ENCODE results near the gene KCTD10.

KCTD10 gene

DNA sequence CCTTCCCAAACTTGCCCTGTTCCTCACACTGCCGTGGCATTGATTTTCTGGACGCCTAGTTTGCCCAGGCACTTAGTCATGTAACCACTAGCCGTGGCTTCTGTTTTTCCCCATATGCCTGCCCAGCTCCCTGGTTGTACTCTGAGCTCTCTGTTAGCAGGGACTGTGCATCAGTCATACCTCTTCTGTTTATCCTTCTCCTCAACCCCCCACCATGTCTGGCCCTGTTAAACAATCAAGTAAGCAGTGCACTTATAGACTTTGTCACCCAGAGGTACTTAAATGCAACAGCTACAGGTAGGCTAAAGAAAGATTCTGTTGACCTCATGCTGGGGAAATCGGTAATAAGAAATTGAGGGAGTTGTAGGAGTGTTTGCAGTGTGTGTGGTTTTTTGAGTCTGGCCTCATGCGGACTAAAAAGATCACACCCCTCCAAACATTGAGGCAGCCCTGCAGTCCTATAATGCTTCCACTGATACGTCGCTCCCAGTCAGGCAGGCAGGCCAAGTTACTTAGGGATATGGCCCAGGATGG is 17.3 kb upstream of the KCTD10 start:
- DNase-seq = no peak

DNA sequence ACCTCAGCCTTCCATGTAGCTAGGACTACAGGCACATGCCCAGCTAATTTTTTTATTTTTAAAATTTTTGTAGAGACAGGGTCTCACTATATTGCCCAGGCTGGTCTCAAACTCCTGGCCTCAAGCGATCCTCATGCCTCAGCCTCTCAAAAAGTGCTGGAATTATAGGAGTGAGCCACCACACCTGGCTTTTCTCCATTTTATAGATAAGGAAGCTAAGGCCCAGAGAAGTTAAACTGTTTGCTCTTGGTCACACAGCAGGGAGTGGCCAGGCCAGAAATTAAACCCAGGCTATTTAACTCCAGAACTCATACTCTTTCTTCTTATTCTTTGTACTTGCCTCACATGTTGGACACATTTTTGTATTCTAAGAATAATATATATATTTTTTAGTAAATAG is 16.8 kb upstream of the KCTD10 start:
- DNase-seq = no peak

DNA sequence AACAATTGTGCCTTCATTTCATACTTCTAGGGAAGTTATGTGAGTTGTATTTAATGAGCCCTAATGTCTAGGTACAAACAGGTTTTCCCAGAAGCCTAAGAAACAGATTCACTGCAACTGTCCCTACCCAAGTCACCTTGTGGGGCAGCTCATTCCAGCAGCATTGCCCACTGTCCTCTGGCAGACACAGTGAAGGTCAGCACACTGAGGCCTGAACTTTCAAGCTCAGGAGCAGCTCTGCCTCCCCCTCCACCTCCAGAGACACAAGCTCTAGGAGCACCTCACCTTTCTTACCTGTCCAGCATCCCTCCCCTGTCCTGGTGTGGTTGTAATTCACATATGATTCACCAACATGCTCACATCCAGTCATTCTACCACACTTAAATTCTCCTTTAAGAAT is 16.0 kb upstream of the KCTD10 start:
- DNase-seq = no peak

DNA sequence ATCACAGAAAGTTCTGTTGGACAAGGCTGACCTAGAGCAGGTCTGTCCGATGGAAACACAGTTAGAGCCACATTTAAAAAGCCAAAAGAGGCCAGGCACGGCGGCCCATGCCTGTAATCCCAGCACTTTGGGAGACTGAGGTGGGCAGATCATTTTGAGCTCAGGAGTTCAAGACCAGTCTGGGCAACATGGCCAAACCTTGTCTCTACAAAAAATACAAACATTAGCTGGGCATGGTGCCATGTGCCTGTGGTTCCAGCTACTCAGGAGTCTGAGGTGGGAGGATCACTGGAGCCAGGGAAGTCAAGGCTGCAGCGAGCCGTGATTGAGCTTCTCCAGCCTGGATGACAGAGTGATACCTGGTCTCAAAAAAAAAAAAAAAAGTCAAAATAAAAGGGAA is 15.3 kb upstream of the KCTD10 start:
- no peak for DNase-seq

DNA sequence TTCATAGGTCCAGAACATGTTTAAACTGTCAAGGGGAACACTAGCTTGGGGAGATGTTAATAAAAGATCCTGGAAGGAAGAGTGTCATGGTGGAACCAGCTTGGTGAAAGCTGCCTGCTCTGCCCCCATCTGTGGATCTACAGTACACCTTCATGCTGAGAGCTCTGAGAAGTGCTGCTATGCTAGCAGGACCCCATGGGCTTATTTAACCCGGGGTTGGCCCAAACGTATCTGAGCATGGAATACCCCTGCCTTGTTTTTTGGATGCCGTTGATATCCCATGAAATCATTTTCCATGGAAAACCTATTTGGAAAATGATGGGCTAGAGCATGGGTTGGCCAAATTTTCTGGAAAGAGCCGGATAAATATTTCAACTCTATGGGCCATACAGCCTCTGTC is 14.6 kb upstream of the KCTD10 start:
- DNase-seq = no peak

DNA sequence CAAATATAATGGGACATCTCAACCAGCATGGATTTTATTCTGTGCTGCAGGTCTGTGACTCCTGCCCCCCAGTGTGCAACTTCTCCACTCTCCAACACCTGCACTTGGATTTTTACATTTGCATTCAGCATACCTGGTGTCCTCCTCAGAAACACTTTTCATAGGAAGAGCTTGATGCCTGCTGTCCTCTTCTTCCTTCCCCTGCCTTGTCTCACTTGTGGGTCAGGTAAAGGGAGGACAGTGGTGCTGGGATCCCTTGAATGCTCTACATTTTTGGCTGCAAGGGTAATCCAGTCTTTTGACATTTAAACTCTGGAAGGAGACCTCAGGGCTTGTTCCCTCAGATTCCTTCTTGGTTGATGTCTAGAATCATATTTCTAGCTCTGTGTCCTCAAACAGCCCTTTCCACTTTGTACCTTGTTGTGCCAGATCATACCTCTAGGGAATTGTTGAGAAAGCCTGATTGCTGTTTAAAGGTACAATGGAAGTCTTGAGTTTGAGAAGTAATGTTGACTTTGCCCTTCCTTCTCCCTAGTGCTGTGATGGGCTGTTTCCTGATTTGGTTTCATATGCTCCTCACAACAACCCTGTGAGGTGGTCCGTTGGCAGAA is 13.0 kb upstream of the KCTD10 start:
- DNase-seq = no peak

DNA sequence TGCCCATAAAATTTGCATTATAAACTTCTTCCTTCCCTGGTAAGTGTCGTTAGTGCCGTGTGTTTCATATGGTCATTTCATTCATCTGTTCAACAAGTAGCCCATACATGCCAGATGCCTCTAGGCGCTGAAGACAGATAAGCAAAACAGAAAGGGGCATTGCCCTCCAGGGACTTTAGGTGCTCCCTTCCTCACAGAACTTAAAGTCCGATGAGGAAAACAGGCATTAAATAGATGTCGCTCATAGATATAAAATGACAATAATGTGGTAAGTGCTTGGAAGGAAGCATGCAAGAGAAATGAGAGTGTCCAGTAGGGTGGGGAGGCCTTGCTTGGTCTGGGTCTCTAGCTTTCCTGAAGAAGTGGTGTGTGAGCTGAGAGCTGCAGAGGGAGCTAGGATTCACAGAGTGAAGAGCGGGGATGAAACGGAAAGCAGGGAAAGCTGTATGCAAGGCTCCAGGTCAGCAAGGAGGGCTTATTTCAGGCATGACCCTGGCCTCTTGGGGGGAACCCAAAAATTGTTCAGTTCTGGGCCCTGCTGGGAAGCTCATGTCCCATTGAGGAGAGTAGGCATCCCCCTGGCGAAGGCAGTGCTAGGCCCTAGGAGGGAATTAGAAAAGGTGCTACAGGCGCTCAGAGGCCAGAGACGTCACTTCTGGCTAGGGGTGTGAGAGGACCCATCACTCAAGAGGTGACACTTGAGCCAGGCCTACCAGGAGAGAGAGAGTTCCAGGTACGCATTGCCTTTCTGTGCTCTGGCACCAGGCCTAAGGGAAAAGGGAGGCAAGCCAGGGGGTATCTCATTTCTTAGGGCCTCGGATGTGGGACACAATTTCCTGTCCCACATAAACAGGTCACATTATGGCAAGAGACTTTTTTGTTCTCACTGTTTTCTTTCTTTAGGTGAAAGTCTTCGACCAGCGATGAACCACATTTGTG is 12.2 kb upstream of the KCTD10 start:
- no peak for DNase-seq

DNA sequence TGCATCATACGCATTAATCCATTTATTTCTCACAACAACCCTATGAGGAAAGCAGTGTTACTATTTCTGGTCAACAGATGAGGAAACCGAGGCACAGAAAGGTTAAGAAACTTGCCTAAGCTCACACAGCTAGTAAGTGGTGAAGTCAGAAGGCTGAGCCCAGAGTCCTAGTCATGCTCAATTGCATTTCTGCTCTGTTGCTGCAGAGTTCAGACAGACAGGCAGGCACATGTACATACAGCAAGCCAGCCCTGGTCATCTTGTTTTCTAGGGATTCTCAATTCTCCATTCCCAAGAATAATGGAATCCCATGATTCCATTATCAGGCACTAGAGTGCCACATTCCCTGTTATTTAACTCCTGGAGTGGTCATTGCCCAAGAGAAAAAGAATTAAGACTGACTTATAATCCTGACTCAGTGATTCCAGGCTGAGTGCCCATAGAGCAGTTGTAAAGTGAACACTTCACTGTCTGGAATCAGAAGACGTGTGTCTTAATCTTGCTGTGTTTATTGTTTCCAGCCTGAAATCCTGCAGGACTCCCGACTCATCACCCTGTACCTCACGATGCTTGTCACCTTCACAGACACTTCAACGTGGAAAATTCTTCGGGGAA is 11.1 kb upstream of the KCTD10 start:
- no peak for DNase-seq

DNA sequence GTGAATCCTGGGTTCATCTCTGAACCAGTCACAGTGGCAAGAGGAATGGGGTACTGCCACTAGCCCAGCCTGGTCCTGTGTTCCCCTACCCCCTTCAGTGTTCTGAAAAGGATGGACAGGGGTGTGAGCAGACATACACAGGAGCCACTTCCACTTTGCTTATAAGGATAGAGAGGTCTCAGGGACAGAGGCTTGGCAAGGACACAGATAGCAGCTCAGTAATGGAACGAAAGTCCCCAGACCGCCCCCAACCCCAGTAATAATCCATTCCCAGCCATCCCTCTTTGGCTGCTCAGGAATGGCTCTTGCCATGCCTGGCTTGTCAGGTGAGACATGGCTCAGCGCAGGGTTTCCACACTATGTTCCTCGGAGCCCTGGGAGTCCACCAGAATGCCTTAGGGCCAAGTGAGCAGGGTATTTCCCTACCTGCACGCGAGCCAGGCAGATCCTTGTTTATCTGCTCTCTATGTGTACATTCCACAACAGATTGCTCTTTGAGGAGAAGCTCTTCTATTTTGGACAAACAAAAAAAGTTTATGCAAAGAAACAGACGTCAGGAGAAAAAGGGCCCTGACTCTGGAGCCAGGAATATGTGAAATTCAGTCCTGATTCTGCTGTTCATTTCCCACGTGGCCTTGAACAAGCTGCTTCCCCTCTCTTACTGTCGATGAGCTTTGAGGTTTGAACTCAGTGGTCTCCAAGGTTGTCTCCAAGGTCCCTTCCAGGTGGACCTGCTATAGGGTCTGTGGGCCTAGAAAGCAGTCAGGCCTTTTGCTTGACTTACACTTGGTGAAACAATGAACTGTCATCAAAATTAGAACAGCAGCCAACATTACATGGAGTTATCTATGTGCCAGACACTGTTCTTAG is 10.3 kb upstream of the KCTD10 start:
- DNase-seq = no peak

DNA sequence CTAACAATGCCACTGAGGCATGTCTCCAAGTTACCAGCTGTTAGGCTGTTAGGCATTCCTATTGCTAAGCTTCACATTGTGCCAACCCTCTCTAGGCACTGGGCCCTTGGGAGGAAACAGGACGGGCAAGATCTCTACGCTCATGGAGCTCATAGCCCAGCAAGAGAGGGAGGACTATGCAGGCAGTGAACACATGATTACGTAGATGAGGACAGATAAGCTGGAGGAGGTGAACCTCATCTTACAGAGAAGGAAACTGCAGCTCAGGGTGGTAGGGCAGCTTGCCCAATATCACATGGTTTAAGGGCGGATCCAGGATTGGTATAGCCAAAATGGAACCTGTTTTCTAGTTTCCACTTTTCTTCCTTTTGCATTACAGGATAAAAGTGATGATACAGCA is 8.1 kb upstream of the KCTD10 start:
- no peak for DNase-seq

DNA sequence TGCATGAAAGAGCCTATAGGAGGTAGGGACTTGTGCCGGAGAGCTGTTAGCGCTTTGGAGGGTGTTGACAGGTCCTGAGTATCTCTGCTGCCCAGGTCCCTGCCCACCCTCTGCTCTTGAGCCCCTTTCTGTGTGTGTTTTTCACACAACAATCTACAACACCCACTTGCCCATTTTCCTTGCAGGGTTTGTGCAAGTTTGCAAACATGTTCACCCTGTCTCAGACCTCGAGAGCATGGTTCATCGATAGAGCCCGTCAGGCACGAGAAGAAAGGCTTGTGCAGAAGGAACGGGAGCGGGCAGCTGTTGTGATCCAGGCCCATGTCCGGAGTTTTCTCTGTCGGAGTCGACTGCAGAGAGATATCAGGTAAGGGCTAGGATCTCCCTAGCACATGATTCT is 6.2 kb upstream of the KCTD10 start:
- no peak for DNase-seq

DNA sequence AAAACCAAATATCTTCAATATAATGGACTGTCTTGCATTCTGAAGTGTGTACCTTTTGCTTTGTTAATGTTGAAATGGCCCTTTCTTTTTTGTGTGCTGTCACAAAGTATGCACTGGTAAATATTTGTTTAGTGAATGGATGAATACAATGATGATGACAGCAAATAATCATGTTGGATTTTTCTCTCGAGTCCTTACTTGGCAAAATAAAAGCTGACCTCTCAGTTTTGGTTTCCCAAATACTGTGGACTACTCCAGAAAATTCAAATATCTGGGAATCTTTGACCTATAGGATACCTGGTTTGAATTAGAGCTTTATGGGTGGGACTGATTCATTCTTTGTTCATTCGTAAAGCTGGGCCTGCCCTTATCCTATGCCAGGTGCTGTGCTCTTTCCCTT is 5.8 kb upstream of the KCTD10 start:
- no peak for DNase-seq

DNA sequence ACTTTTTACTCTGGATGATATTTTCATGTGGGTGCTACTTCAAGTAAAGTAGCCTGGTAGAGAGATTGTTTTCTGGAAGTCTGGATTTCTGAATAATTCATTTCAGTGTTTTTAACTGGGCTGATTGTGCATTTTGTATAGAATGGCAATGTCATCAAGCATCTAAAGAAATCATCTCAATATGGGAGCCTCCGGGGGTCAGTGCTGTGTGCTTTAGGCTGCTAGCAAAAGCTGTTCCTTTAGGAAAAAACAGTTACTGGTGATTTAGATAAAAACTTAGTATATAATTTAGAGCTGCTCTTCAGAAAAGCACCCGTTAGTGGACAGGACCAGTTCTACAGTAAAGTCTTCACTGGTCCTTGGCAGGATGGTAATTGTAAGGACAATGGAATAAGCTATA is 5.4 kb upstream of the KCTD10 start:
- DNase-seq = no peak

DNA sequence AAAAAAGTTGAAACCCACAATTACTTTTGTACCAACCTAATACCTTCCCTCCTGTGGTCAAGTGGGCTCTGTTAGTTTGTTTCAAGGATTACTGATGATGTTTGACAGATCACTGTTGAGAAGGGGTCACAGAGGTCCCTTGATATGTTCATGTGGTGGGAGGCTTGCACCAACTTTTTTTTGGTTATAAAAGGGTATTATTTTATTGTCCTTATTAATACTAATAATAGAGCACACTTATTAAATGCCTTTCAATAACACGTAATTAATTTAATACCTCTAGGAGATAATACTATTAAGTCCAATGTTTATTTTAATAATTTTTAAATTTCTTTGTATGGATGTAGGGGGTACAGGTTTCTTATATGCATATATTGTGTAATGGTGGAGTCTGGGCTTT is 4.8 kb upstream of the KCTD10 start:
- DNase-seq = no peak

DNA sequence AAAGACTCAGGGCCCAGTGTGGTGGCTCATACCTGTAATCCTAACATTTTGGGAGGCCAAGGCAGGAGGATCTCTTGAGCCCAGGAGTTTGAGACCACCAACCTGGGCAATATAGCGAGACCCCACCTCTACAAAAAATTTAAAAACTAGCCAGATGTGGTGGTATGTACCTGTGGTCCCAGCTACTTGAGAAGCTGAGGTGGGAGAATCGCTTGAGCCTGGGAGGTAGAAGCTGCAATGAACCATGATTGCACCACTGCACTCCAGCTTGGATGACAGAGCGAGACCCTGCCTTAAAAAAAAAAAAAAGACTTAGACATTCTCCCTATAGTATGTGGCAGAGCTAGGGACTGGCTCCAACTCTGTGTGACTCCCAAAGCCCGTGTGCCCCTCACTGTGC is 3.3 kb upstream of the KCTD10 start:
- no peak for DNase-seq

DNA sequence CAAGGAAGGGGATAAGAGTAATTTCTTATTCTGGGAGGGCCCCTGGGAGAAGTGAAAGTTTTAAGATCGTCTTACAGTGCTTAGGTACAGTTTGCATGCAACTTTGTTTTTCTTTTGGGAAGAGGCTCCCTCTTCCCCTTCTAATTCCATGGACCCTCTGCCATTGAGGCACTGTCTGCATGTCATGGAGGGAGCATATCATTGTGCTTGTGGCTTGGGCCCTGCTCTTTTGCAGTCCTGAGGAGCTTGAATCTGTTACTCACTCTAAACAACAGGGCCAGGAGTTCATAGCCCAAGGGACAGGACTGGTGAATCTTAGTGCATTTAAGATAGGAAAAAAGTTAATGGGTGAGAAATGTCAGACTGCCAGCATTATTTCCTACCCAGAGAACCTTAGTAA is 2.7 kb upstream of the KCTD10 start:
- no peak for DNase-seq

DNA sequence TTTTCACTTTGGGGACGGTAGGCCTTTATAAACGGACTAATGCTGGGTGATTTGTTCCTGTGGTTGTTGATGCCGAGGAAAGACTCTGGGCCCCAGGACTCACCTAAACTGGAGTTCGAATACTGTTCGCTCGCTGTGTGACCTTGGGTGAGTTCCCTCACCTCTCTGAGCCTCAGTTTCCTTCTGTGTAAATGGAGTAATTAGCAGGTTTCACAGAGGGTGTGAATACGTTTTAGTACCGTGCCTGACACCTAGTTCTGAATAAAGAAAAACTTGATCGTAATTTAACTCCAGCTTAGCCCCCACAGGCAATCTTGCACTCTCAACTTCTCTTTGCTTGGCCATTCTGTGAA is 839 bp upstream of the KCTD10 start:
- no peak for DNase-seq

DNA sequence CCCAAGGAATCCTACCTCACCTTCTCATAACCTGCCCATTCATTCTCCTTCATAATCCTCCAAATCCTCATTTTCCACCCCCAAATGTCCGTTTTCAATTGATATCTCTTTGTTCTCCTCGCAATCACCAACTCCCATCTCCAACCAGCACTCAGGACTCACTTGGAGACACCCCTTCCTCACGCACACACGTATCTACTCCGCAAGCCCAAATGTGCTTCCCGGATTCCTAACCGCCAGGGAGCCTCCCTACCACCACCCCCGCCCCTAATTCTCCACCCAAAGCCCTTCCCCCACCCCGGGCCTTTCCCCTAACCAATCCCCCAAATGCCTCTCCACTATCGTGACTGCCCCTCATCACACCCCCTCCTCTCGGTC is 304 bp downstream of the KCTD10 start:
- DNase-seq = peak in 1 of 58 donors; percentile 48

DNA sequence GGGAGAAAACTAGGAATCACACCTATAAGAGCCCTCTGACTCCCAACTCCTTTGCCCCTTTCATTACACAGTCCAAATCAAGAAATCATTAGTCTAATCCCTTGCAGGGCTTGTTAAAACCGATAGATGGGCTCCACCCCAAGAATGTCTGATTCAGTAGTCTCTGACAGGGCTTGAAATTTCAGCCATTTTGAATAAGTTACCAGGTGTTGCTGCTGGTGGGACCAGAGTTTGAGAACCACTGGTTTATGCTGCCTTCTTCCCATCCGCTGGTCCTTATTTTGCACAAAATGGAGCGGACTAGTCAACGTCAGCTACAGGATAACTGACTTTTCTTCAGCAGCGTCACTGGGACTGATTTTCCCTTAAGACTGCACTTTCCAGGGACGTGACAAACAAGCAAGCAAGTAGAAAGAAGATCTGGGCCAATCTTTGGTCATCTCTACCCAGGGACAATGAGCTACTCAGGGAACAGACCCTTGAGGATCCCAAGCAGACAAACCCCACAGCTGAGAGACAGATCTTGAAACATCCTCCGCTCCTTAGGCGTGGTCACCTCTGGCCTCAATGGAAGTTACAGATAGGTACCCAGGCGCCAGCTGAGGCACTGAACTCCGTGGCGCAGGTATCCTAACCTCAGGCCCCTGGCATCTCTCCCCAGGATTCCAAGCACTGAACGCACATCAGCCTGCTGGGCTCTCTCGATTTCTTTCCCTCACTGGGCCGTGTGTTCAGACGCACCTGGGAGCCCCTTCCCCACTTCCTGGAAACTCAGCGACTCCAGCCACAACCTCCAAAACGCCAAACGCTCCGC is 900 bp downstream of the KCTD10 start:
- no peak for DNase-seq

DNA sequence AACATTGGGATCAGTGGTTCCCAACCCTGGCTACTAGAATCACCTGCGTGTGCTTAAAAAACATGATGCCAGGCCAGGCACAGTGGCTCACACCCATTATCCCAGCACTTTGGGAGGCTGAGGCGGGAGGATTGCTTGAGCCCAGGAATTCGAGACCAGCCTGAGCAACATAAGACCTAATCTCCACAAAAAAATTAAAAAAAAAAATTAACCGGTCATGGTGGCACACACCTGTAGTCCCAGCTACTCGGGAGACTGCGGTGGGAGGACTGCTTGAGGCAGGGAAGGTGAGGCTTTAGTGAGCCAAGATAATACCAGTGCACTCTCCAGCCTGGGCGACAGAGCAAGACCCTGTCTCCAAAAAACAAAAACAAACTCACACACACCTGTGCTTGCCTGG is 2.0 kb downstream of the KCTD10 start:
- no peak for DNase-seq
